SK-N-SH (cell line): ENCODE data around the gene XRCC3. TPM values are rescaled to one million over a fixed set of nuclear protein-coding genes. Genes with fewer than 3 reads are reported as not detected.

Experiments used
- CTCF ChIA-PET: fragments of 300-600, 350-600 bp; formaldehyde crosslinking; extraction: SDS; loops from one replicate; lab custom pipeline; 2021; lab: Yijun Ruan, JAX
- POLR2A ChIA-PET: fragments of 350-600 bp; sonication (Branson Sonifier 250); formaldehyde crosslinking; extraction: SDS; loops from one replicate; lab custom pipeline; 2020; ENCODE audit warnings: antibody characterized with exemption, inconsistent platforms; lab: Yijun Ruan, JAX
- DNase-seq: peaks from one replicate; pipeline ENCODE4 v3.0.0; 2012
- H2AFZ ChIP-seq: fragments of 200-600 bp; sonication (generic); 2 replicates; pipeline ENCODE4 v1.8.1; 2016; ENCODE audit warnings: antibody characterized with exemption, mild to moderate bottlenecking, low read depth
- H3F3A ChIP-seq: fragments of 200-600 bp; sonication (generic); replicated peaks from 2 replicates; pipeline ENCODE3; 2016; ENCODE audit warnings: antibody characterized with exemption, mild to moderate bottlenecking; ENCODE audit not compliant: insufficient read depth
- H3K27ac ChIP-seq, 2 experiments: fragments of 200-500 bp in 1 of 2; fragments of 200-600 bp in 1 of 2; sonication (Bioruptor generic) in 1 of 2; sonication (generic), shearing (Covaris generic) in 1 of 2; 2 replicates each; pipeline versions ENCODE4 v1.5.1 to v1.6.1; 2014 to 2016; ENCODE audit warnings: low read depth in 2 of 2, inconsistent platforms in 1 of 2, low read length in 1 of 2, mild to moderate bottlenecking in 1 of 2, mixed read lengths in 1 of 2
- H3K27me3 ChIP-seq: fragments of 200-600 bp; sonication (generic), shearing (Covaris generic); 2 replicates; pipeline ENCODE4 v1.6.1; 2016; ENCODE audit warnings: mixed run types; ENCODE audit not compliant: insufficient read depth
- H3K36me3 ChIP-seq, 2 experiments: fragments of 200-500 bp in 1 of 2; fragments of 200-600 bp in 1 of 2; sonication (Bioruptor generic) in 1 of 2; sonication (generic) in 1 of 2; replicated peaks in 1 of 2; 2 replicates each; pipeline versions ENCODE3 to v1.5.1; 2014 to 2016; ENCODE audit warnings: low read length in 1 of 2, mild to moderate bottlenecking in 1 of 2; ENCODE audit not compliant: insufficient read depth in 2 of 2, control insufficient read depth in 1 of 2
- H3K4me1 ChIP-seq, 2 experiments: fragments of 200-500 bp in 1 of 2; fragments of 200-600 bp in 1 of 2; sonication (Bioruptor generic) in 1 of 2; sonication (generic), shearing (Covaris generic) in 1 of 2; 2 replicates each; pipeline versions ENCODE4 v1.5.1 to v1.6.1; 2014 to 2016; ENCODE audit warnings: low read depth in 1 of 2, low read length in 1 of 2, mixed run types in 1 of 2; ENCODE audit not compliant: insufficient read depth in 2 of 2, control insufficient read depth in 1 of 2
- H3K4me2 ChIP-seq: fragments of 200-600 bp; sonication (generic), shearing (Covaris generic); 2 replicates; pipeline ENCODE4 v1.6.1; 2017; ENCODE audit warnings: mixed run types
- H3K4me3 ChIP-seq, 2 experiments: fragments of 200-500 bp in 1 of 2; fragments of 200-600 bp in 1 of 2; sonication (Bioruptor generic) in 1 of 2; sonication (generic), shearing (Covaris generic) in 1 of 2; 2 replicates each; pipeline versions ENCODE4 v1.5.1 to v1.8.1; 2014 to 2016; ENCODE audit warnings: low read depth in 2 of 2, inconsistent platforms in 1 of 2, low read length in 1 of 2, mild to moderate bottlenecking in 1 of 2, mixed read lengths in 1 of 2, moderate library complexity in 1 of 2
- H3K79me2 ChIP-seq: fragments of 200-600 bp; sonication (generic); 2 replicates; pipeline ENCODE4 v1.8.1; 2017; ENCODE audit warnings: mild to moderate bottlenecking; ENCODE audit not compliant: insufficient read depth
- H3K9ac ChIP-seq: fragments of 200-600 bp; sonication (generic); 2 replicates; pipeline ENCODE4 v1.6.1; 2017; ENCODE audit warnings: mixed run types
- H3K9me2 ChIP-seq: fragments of 200-600 bp; sonication (generic); 2 replicates; pipeline ENCODE4 v1.6.1; 2017; ENCODE audit warnings: mixed run types
- H3K9me3 ChIP-seq: fragments of 200-600 bp; sonication (generic); 2 replicates; pipeline ENCODE4 v1.6.1; 2017; ENCODE audit warnings: mixed run types, mild to moderate bottlenecking, moderate library complexity
- H4K20me1 ChIP-seq: fragments of 200-600 bp; sonication (generic); 2 replicates; pipeline ENCODE4 v1.6.1; 2017; ENCODE audit warnings: mild to moderate bottlenecking, mixed run types; ENCODE audit not compliant: insufficient read depth
- CHD2 ChIP-seq: fragments of 150-350 bp; IDR thresholded peaks from 2 replicates; pipeline ENCODE4 v1.6.1; 2018; ENCODE audit warnings: low read length; ENCODE audit not compliant: partially characterized antibody
- ELF1 ChIP-seq: IDR thresholded peaks from 2 replicates; pipeline ENCODE4 v1.4.0; 2012
- EP300 ChIP-seq, 2 experiments: IDR thresholded peaks; 2 replicates each; pipeline versions ENCODE4 v1.4.0 to v1.6.1; 2012; ENCODE audit warnings: borderline replicate concordance in 1 of 2, low read depth in 1 of 2, low read length in 1 of 2
- FOSL2 ChIP-seq: IDR thresholded peaks from 2 replicates; pipeline ENCODE4 v1.4.0; 2012; ENCODE audit warnings: low read depth, mild to moderate bottlenecking, moderate library complexity, borderline replicate concordance
- FOXM1 ChIP-seq: IDR thresholded peaks from 2 replicates; pipeline ENCODE4 v1.4.0; 2012; ENCODE audit warnings: low read depth, mild to moderate bottlenecking
- GABPA ChIP-seq: IDR thresholded peaks from 2 replicates; pipeline ENCODE4 v1.4.0; 2012; ENCODE audit warnings: low read depth, mild to moderate bottlenecking
- GATA2 ChIP-seq: sonication (generic); formaldehyde crosslinking; IDR thresholded peaks from 2 replicates; pipeline ENCODE4 v1.5.0; 2020; ENCODE audit warnings: mild to moderate bottlenecking, missing genetic modification reagents
- JUND ChIP-seq: IDR thresholded peaks from 2 replicates; pipeline ENCODE4 v1.4.0; 2012
- MXI1 ChIP-seq: IDR thresholded peaks from 2 replicates; pipeline ENCODE4 v1.6.1; 2012; ENCODE audit warnings: mild to moderate bottlenecking, low read depth, low read length, improper control_type of control experiment
- NFIC ChIP-seq: IDR thresholded peaks from 2 replicates; pipeline ENCODE4 v1.4.0; 2012; ENCODE audit warnings: borderline replicate concordance
- POLR2AphosphoS5 ChIP-seq: IDR thresholded peaks from 2 replicates; pipeline ENCODE4 v1.6.1; 2012; ENCODE audit warnings: low read depth, low read length
- RFX5 ChIP-seq: IDR thresholded peaks from 2 replicates; pipeline ENCODE4 v1.6.1; 2012; ENCODE audit warnings: mild to moderate bottlenecking, improper control_type of control experiment, low read length
- RXRA ChIP-seq: IDR thresholded peaks from 2 replicates; pipeline ENCODE4 v1.4.0; 2012; ENCODE audit warnings: low read depth, mild to moderate bottlenecking, borderline replicate concordance
- TAF1 ChIP-seq: IDR thresholded peaks from 2 replicates; pipeline ENCODE4 v1.6.1; 2012; ENCODE audit warnings: low read depth, mild to moderate bottlenecking, low read length, moderate library complexity, borderline replicate concordance
- YY1 ChIP-seq: IDR thresholded peaks from 2 replicates; pipeline ENCODE4 v1.4.0; 2012; ENCODE audit warnings: low read depth, mild to moderate bottlenecking
- WGBS: methylation state at CpG from one replicate; pipeline ENCODE4 v1.1.6; 2017; ENCODE audit warnings: low lambda C conversion rate; 5-methylcytosine and 5-hydroxymethylcytosine counted together
- polyA plus RNA-seq, 3 experiments: library from polyadenylated mRNA; depleted of rRNA; stranded (reverse); fragments of >200 nt; gene quantifications; 2 replicates each; pipeline ENCODE4 v1.2.3, GENCODE V29; 2012
- TF ChIP-seq, protein P1 (sequence below): fragments of 150-350 bp; IDR thresholded peaks from 2 replicates; pipeline ENCODE4 v1.6.1; 2016; ENCODE audit warnings: mild to moderate bottlenecking, low read depth, low read length
- TF ChIP-seq, protein P2 (sequence below): fragments of 200-600 bp; sonication (generic); IDR thresholded peaks from 2 replicates; pipeline ENCODE4 v1.6.1; 2017; ENCODE audit warnings: antibody characterized with exemption, mild to moderate bottlenecking, moderate library complexity

The XRCC3 gene
- polyA plus RNA-seq, 1 of the 3 experiments (the other 2 are of a cell fraction), result 11.7 TPM

DNA sequence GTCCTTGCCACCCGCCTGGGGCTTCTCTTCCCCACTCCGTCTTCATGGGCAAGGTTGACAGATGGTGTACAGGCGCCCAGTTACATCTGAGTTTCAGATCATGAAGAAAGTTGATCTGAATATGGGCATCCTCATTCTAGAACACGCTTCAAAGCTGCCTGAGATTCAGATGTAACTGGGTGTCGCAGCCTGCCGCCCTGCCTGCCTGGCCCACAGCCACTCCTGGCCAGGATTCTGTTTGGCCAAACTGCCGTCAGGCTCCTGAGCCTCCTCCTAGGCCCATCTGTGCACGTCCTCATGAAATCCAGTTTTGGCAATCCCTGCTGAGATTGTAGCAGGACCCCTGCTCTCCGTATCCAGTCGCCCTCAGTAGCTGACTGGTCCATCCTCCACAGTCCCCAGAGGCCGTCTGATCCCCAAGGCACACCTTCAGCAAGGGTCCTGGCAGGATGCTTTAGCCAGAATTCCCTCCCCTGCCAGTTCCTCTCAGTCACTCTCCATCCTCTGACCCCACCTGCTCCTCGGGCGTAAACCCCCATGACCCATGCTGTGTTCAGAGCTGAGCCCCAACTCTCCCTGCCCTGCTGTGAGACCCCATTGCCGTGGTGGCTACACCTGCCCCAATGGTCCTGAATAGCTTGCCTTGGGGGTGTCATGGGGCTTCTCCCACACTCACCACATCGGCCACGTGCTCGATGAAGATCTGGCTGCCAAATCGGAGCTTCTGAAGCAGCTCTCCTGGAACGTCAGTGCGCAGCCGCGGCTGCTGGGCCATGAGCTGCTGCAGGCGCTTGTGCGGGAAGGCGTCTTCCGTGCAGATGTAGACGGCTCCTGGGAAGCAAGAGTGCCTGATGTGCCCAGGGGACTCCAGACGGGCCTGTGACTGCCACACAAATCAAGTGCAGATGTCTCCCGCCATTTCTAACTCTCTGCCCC lies 12.5 kb downstream of the XRCC3 start:
- Histone ChIP-seq H3K9ac (no peak overlapping the region), H3K4me3 (no peak overlapping the region), H3K27ac (peak overlapping the region in 1 of 2 experiments; percentile 25; a peak in 2 of 4 replicates), H3K27me3 (no peaks in the 10 kb centered on the region), H2AFZ (no peak overlapping the region), H3K4me1 (peaks cover 0 to 22% of the 10 kb centered on the region in 2 experiments; a peak in 1 of 4 replicates), H4K20me1 (no peaks in the 10 kb centered on the region), H3K4me2 (no peak overlapping the region), H3K9me2 (no peaks in the 10 kb centered on the region), H3K9me3 (no peaks in the 10 kb centered on the region), H3K79me2 (no peaks in the 10 kb centered on the region), H3F3A (peaks cover 2% of the 10 kb centered on the region), H3K36me3 (peaks cover 7 to 80% of the 10 kb centered on the region in 2 experiments)
- CTCF ChIA-PET, result interaction anchor here (0.6 kb wide), 1 partner anchor 8 kb away, joined by 3 read pairs; no protein-coding TSS in a partner anchor
- TF ChIP-seq YY1 (no peak), FOXM1 (no peak), RXRA (no peak), FOSL2 (no peak), MXI1 (no peak)
- TF ChIP-seq, protein P1, sequence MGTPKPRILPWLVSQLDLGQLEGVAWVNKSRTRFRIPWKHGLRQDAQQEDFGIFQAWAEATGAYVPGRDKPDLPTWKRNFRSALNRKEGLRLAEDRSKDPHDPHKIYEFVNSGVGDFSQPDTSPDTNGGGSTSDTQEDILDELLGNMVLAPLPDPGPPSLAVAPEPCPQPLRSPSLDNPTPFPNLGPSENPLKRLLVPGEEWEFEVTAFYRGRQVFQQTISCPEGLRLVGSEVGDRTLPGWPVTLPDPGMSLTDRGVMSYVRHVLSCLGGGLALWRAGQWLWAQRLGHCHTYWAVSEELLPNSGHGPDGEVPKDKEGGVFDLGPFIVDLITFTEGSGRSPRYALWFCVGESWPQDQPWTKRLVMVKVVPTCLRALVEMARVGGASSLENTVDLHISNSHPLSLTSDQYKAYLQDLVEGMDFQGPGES, result no peak
- WGBS, result 88% methylated on average over 26 of the region's 29 CpGs
- DNase-seq, result peak; percentile 62
- POLR2A ChIA-PET, result interaction anchor here (1.2 to 1.3 kb wide), 2 partner anchors 8 to 74 kb away, joined by 3 read pairs; partner anchors contain the start of gene KLC1

DNA sequence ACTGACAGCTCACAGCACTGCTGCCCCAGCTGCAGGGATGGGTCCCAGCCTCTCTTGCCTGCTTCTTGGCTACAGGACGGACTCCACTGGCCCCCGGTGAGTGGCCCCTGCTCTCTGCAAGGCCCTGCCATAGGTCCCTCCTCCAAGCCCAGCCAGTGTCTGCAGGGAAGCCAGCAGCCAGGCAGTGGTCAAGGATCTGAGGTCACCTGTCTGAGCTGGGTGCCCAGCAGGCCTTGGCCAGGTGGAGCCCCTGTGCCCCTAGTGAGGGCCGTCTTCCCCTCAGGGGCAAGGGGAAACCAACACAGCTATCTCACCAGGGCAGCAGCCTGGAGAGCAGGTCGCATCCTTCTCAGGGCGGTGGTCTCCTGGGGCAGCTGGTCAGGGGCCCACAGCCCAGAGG lies 13.2 kb downstream of the XRCC3 start:
- TF ChIP-seq ELF1 (no peak), JUND (no peak), POLR2AphosphoS5 (no peak), GABPA (no peak), RXRA (no peak), TAF1 (no peak), CHD2 (no peak), NFIC (no peak), YY1 (no peak), FOXM1 (no peak), RFX5 (no peak), EP300 (IDR thresholded peaks at IDR 0.05; ENCODE audit: borderline replicate concordance in 1 of 2, low read depth in 1 of 2, low read length in 1 of 2) (no peak), GATA2 (CRISPR knock-in tag) (no peak)
- TF ChIP-seq, protein P2, sequence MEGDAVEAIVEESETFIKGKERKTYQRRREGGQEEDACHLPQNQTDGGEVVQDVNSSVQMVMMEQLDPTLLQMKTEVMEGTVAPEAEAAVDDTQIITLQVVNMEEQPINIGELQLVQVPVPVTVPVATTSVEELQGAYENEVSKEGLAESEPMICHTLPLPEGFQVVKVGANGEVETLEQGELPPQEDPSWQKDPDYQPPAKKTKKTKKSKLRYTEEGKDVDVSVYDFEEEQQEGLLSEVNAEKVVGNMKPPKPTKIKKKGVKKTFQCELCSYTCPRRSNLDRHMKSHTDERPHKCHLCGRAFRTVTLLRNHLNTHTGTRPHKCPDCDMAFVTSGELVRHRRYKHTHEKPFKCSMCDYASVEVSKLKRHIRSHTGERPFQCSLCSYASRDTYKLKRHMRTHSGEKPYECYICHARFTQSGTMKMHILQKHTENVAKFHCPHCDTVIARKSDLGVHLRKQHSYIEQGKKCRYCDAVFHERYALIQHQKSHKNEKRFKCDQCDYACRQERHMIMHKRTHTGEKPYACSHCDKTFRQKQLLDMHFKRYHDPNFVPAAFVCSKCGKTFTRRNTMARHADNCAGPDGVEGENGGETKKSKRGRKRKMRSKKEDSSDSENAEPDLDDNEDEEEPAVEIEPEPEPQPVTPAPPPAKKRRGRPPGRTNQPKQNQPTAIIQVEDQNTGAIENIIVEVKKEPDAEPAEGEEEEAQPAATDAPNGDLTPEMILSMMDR, result no peak
- TF ChIP-seq, protein P1, result no peak
- Histone ChIP-seq H3F3A (peaks cover 2% of the 10 kb centered on the region), H3K4me2 (no peak overlapping the region), H2AFZ (no peak overlapping the region), H3K4me1 (peaks cover 0 to 25% of the 10 kb centered on the region in 2 experiments; a peak in 1 of 4 replicates), H3K79me2 (peaks cover 4% of the 10 kb centered on the region; the same call in 1 of the 2 replicates), H3K9ac (no peak overlapping the region), H3K4me3 (no peak overlapping the region), H4K20me1 (no peaks in the 10 kb centered on the region), H3K27ac (no peak overlapping the region; a peak in 1 of 4 replicates), H3K9me2 (no peaks in the 10 kb centered on the region), H3K36me3 (peaks cover 7 to 80% of the 10 kb centered on the region in 2 experiments), H3K9me3 (no peaks in the 10 kb centered on the region), H3K27me3 (no peaks in the 10 kb centered on the region)
- no peak for DNase-seq
- POLR2A ChIA-PET, result interaction anchor here (1.3 kb wide), 1 partner anchor 9 kb away, joined by 3 read pairs; no protein-coding TSS in a partner anchor
- CTCF ChIA-PET, result no interaction called here
- WGBS, result 92% methylated on average over 2 of the region's 5 CpGs
